Pancreas (tissue), 10 donors: ENCODE data around the gene FBXO48. TPM values are rescaled to one million over a fixed set of nuclear protein-coding genes. Genes with fewer than 3 reads are reported as not detected.
"Not testable (repeated sequence)": the region's sequence is repeated elsewhere in the genome, so short reads cannot be mapped to it uniquely, and the experiment has no call there.

ENCODE experiments used
- ATAC-seq, 4 donors: fragments of 200-7000 bp; cut with Tn5 transposase; one replicate each; pipeline versions ENCODE4 v1.8.0 to v1.9.1; 2020; ENCODE audit warnings: mild to moderate bottlenecking in 4 of 4, moderate library complexity in 4 of 4
- DNase-seq, 6 donors: peaks; one replicate each; pipeline ENCODE4 v3.0.0-alpha.2; 2020
- FAIRE-seq: peaks from 2 replicates; lab custom pipeline; 2012; peaks lifted over from hg19 to GRCh38; lab: Jason Lieb, UNC
- H3K27ac ChIP-seq, 4 donors: fragments of 200-600 bp; sonication (generic); 1 replicate in 3 of 4; 2 replicates in 1 of 4; pipeline versions ENCODE4 v1.5.0 to v1.8.0; 2020
- H3K27me3 ChIP-seq, 4 donors: fragments of 200-600 bp; one replicate each; pipeline ENCODE4 v1.8.0; 2021
- H3K36me3 ChIP-seq, 3 donors: fragments of 200-600 bp; sonication (generic) in 1 of 3; one replicate each; pipeline versions ENCODE4 v1.5.0 to v1.8.0; 2020 to 2021
- H3K4me1 ChIP-seq, 3 donors: fragments of 200-600 bp; one replicate each; pipeline ENCODE4 v1.8.0; 2021
- H3K4me3 ChIP-seq, 4 donors: fragments of 200-600 bp; sonication (generic) in 2 of 4; one replicate each; pipeline versions ENCODE4 v1.5.0 to v1.8.0; 2020 to 2021
- H3K9me3 ChIP-seq, 4 donors: fragments of 200-600 bp; one replicate each; pipeline ENCODE4 v1.8.0; 2021
- WGBS, 2 donors: extraction: QIAGEN DNeasy Blood & Tissue Kit; methylation state at CpG; one replicate each; pipeline ENCODE4 v1.1.7; 2013; 5-methylcytosine and 5-hydroxymethylcytosine counted together
- intact Hi-C, 3 donors: fragments of 100-400 bp; cut with DNase I; formaldehyde crosslinking; loops; one replicate each; pipeline versions ENCODE4 v1.11.1 to v1.14.2; 2022
- polyA plus RNA-seq, 2 donors: library from polyadenylated mRNA; stranded (reverse); fragments of 200-250 nt; gene quantifications; one replicate each; pipeline ENCODE4 v1.2.3, GENCODE V29; 2013
- total RNA-seq, 6 donors: library from RNA; stranded (reverse); fragmentation: NEBNext Ultra II Directional in 4 of 6; extraction: Animal tissue kit (Norgen Biotek cat#: 25700) in 4 of 6; gene quantifications; one replicate each; pipeline versions ENCODE4 v1.2.1 to v1.2.4, GENCODE V29; 2021 to 2023
- TF ChIP-seq, protein P1 (sequence below), 4 donors: fragments of 200-600 bp; sonication (generic) in 3 of 4; IDR thresholded peaks; one replicate each; pipeline versions ENCODE4 v1.5.0 to v1.8.0; 2021; ENCODE audit warnings: antibody characterized with exemption in 4 of 4
- donor health status: healthy with polysubstance abuse.
- donor health status: DM: no; HTN: no; CAD: no; lungs with moderate emphysema.
- donor health status: DM: no; HTN: no; CAD: no.
- donor health status: control.
- donor health status: control.
- donor health status: Bipolar disorder and iron deficiency.
- donor health status: DM: yes; HTN: yes; CAD: no.
- donor health status: DM: no; HTN: no; CAD: no.
- donor health status: DM: no; HTN: no; CAD: no.
- donor health status: DM: yes; HTN: yes; CAD: no.

FBXO48 gene
- total and polyA plus RNA-seq, 8 donors = 0.46 to 1.1 (median 0.70) TPM

DNA sequence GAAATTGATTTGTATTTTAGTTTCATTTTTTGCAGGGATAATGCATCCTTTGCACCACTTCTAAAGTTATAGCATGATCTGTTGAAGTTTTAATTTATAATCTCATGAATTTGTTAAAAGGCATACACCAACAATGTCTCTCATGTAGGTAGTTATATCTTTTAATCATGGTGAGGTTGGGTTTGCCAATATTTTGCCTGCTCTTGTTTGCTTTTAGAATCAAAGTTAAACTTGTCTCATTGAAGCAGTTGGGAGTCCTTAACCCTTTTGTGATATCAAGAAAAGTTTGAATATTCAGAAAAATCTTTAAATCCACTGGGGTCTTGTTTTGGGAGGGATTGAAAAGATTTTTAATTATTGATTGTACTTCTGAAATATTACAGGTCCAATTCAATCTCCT lies 32.0 kb upstream of the FBXO48 start:
- ATAC-seq (no peak), FAIRE-seq (no peak), DNase-seq (no peak)
- Histone ChIP-seq H3K4me1 (no peaks in the 10 kb centered on the region), H3K9me3 (no peaks in the 10 kb centered on the region), H3K27me3 (no peaks in the 10 kb centered on the region), H3K27ac (no peak overlapping the region), H3K36me3 (no peaks in the 10 kb centered on the region), H3K4me3 (no peak overlapping the region)
- intact Hi-C loops = no loop called here
- TF ChIP-seq, protein P1, sequence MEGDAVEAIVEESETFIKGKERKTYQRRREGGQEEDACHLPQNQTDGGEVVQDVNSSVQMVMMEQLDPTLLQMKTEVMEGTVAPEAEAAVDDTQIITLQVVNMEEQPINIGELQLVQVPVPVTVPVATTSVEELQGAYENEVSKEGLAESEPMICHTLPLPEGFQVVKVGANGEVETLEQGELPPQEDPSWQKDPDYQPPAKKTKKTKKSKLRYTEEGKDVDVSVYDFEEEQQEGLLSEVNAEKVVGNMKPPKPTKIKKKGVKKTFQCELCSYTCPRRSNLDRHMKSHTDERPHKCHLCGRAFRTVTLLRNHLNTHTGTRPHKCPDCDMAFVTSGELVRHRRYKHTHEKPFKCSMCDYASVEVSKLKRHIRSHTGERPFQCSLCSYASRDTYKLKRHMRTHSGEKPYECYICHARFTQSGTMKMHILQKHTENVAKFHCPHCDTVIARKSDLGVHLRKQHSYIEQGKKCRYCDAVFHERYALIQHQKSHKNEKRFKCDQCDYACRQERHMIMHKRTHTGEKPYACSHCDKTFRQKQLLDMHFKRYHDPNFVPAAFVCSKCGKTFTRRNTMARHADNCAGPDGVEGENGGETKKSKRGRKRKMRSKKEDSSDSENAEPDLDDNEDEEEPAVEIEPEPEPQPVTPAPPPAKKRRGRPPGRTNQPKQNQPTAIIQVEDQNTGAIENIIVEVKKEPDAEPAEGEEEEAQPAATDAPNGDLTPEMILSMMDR (IDR thresholded peaks at IDR 0.05) = no peak

DNA sequence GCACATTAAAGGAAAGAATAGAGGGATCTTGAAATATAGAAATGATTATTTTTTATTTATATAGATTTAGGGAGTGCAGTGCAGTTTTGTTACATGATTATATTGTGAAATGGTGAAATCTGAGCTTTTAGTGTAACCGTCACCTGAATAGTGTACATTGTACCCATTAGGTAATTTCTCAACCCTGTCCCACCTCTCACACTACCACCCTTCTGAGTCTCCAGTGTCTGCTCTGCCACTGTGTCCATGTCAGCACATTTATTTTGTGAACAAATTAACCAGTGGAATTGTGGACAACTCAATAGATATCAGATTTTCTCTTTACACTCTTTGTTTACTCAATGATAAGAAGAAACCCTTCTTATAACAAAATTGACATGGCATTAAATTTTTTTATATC lies 24.5 kb upstream of the FBXO48 start:
- intact Hi-C loops = no loop called here
- Histone ChIP-seq H3K9me3 (no peaks in the 10 kb centered on the region), H3K4me3 (no peak overlapping the region), H3K27me3 (no peaks in the 10 kb centered on the region), H3K27ac (no peak overlapping the region), H3K4me1 (peaks cover 0 to 4% (median 0%) of the 10 kb centered on the region in 3 donors), H3K36me3 (no peaks in the 10 kb centered on the region)
- no peak for DNase-seq
- ATAC-seq = no peak
- TF ChIP-seq, protein P1 (IDR thresholded peaks at IDR 0.05) = no peak
- WGBS, 2 donors = 84 to 90% methylated on average over 1 of the region's 1 CpG
- FAIRE-seq = no peak

DNA sequence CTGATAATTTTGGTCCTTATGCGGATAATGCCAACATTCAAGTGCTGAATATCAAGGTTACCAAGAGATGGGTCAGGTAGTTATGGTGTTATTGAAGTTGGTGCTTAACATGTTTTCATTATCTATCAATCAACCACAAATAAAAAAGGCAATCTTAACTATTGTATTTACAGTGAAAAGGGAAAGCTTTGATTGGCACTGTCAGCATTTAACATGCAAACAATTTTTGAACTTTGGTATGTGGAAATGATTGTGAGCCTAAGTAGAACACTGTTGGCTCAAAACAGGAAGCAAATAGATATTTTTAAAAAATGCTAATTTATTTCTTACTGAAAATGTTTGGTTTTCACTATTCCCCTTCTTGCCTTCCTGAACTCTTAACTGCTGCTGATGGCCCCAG lies 22.2 kb upstream of the FBXO48 start:
- ATAC-seq (no peak), DNase-seq (no peak), FAIRE-seq (no peak)
- intact Hi-C loops = no loop called here
- WGBS, 2 donors = 76 to 79% methylated on average over 1 of the region's 1 CpG
- TF ChIP-seq, protein P1 (IDR thresholded peaks at IDR 0.05) = no peak
- H3K36me3 ChIP-seq = no peaks in the 10 kb centered on the region
- H3K9me3 ChIP-seq = no peaks in the 10 kb centered on the region
- no peak overlapping the region for H3K4me3 ChIP-seq
- peaks cover 0 to 4% (median 0%) of the 10 kb centered on the region in 3 donors for H3K4me1 ChIP-seq
- H3K27me3 ChIP-seq = no peaks in the 10 kb centered on the region
- H3K27ac ChIP-seq = no peak overlapping the region

DNA sequence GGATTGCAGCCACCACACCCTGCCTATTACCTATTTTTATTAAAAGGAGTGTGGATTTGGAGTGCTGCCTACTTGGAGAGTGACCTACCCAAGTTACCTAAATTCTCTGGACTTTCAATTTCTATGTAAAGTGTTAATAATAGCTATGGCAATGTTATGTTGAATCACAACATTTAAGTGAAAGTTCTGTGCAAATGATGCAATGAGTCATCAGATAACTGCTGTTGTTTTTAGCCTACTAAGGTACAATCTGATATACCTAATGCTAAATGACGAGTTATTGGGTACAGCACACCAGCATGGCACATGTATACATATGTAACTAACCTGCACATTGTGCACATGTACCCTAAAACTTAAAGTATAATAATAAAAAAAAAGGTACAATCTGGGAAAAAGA lies 21.5 kb upstream of the FBXO48 start:
- not testable (repeated sequence) for H3K9me3 ChIP-seq
- WGBS, 2 donors = 68 to 73% methylated on average over 1 of the region's 1 CpG

DNA sequence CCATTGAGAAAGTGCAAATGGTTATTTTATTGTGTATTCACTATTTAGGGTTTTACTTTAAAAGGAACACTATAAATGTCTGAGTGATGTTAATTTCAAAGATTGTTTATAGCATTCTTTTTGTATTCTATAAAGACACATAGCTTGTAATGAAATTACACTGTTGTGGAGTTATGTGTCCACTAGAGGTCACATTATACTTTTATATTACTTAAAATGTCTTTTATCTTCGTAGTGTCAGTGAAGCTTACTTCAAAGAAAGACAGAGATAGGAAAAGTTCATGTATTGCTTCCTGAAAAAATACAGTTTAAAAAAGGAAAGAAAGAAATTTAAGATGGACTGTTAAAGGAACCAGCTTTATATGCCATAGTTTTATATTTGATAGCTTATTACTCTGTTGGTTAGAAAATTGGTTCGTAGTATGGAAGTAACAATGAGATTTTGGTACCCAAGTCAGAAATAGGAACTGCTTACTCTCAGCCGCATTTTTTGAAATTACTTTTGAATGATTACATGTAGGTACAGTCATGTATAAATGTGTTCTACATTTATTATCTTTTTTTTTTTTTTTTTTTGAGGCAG lies 20.8 kb upstream of the FBXO48 start:
- Histone ChIP-seq H3K27ac (no peak overlapping the region), H3K27me3 (no peaks in the 10 kb centered on the region), H3K4me1 (peaks cover 0 to 4% (median 0%) of the 10 kb centered on the region in 3 donors), H3K36me3 (no peaks in the 10 kb centered on the region), H3K9me3 (no peaks in the 10 kb centered on the region), H3K4me3 (no peak overlapping the region)
- DNase-seq = no peak
- peak; percentile 95 for FAIRE-seq
- TF ChIP-seq, protein P1 (IDR thresholded peaks at IDR 0.05) = peak; percentile 14 to 55 (median 41)
- WGBS, 2 donors = 34 to 42% methylated on average over 3 of the region's 3 CpGs
- intact Hi-C loops = no loop called here
- ATAC-seq = peak in 3 of 4 donors; percentile 74 to 81 (median 75)

More for the DNA sequence above, 21.5 kb upstream of the FBXO48 start:
- H3K27ac ChIP-seq, H3K27me3 ChIP-seq, DNase-seq, H3K4me3 ChIP-seq, ATAC-seq, intact Hi-C loops, FAIRE-seq, H3K4me1 ChIP-seq, H3K36me3 ChIP-seq: not testable (repeated sequence)
